GM12878 (cell line): ENCODE measurements around the gene UMAD1. TPM values are rescaled to one million over a fixed set of nuclear protein-coding genes. Genes with fewer than 3 reads are reported as not detected.
A peak's percentile ranks its signal among the peaks of the same experiment; 100 is the strongest.

Experiments used
- BACH1 ChIP-seq: fragments of 450-650 bp; IDR thresholded peaks from 2 replicates; pipeline ENCODE4 v1.6.1; 2017; ENCODE audit warnings: mild to moderate bottlenecking, borderline replicate concordance
- BRCA1 ChIP-seq: IDR thresholded peaks from 2 replicates; pipeline ENCODE4 v1.6.1; 2011; ENCODE audit warnings: low read depth, low read length, improper control_type of control experiment
- CBFB ChIP-seq: IDR thresholded peaks from 2 replicates; pipeline ENCODE4 v1.6.1; 2016; ENCODE audit warnings: antibody characterized with exemption, low read depth
- CEBPB ChIP-seq, 2 experiments: fragments of 150-350 bp in 1 of 2; IDR thresholded peaks; 2 replicates each; pipeline ENCODE4 v1.6.1; 2012 to 2014; ENCODE audit warnings: low read depth in 2 of 2, low read length in 2 of 2, borderline replicate concordance in 1 of 2, inconsistent platforms in 1 of 2
- CUX1 ChIP-seq: IDR thresholded peaks from 2 replicates; pipeline ENCODE4 v1.6.1; 2012; ENCODE audit warnings: improper control_type of control experiment, low read depth, low read length; ENCODE audit not compliant: insufficient replicate concordance
- ELK1 ChIP-seq: IDR thresholded peaks from 2 replicates; pipeline ENCODE4 v1.6.1; 2012; ENCODE audit warnings: low read depth, low read length, improper control_type of control experiment
- HDAC6 ChIP-seq: fragments of 200-600 bp; sonication (generic); IDR thresholded peaks from one replicate; pipeline ENCODE4 v1.8.0; 2017; ENCODE audit warnings: antibody characterized with exemption; ENCODE audit not compliant: unreplicated experiment
- IKZF2 ChIP-seq, 2 experiments: fragments of 450-650 bp; IDR thresholded peaks; 2 replicates each; pipeline ENCODE4 v1.6.1; 2017; ENCODE audit warnings: mild to moderate bottlenecking in 2 of 2, moderate library complexity in 2 of 2
- IRF4 ChIP-seq: IDR thresholded peaks from 2 replicates; pipeline ENCODE4 v1.6.1; 2011; ENCODE audit warnings: low read depth, low read length
- MYB ChIP-seq: fragments of 150-350 bp; IDR thresholded peaks from 2 replicates; pipeline ENCODE4 v1.6.1; 2014; ENCODE audit warnings: mild to moderate bottlenecking, low read depth, low read length, borderline replicate concordance
- PAX8 ChIP-seq: fragments of 450-650 bp; IDR thresholded peaks from 2 replicates; pipeline ENCODE4 v1.6.1; 2017; ENCODE audit warnings: mild to moderate bottlenecking, moderate library complexity
- PKNOX1 ChIP-seq: fragments of 450-650 bp; IDR thresholded peaks from 2 replicates; pipeline ENCODE4 v1.6.1; 2016; ENCODE audit warnings: mild to moderate bottlenecking
- RB1 ChIP-seq: fragments of 450-650 bp; formaldehyde crosslinking; IDR thresholded peaks from 2 replicates; pipeline ENCODE4 v1.6.1; 2017; ENCODE audit warnings: mild to moderate bottlenecking, borderline replicate concordance
- RBBP5 ChIP-seq: fragments of 200-600 bp; sonication (generic); conservative IDR thresholded peaks from 2 replicates; pipeline ENCODE4 v1.6.1; 2016
- RELA ChIP-seq: fragments of 450-650 bp; IDR thresholded peaks from 2 replicates; pipeline ENCODE4 v1.8.0; 2014; ENCODE audit warnings: borderline replicate concordance; ENCODE audit not compliant: partially characterized antibody
- SMC3 ChIP-seq: IDR thresholded peaks from 2 replicates; pipeline ENCODE4 v1.6.1; 2011; ENCODE audit warnings: low read length, improper control_type of control experiment, borderline replicate concordance
- SPI1 ChIP-seq: IDR thresholded peaks from 2 replicates; pipeline ENCODE4 v1.6.1; 2011; ENCODE audit warnings: low read depth, mild to moderate bottlenecking, low read length, moderate library complexity, borderline replicate concordance; ENCODE audit not compliant: insufficient read depth
- SRF ChIP-seq, 2 experiments: IDR thresholded peaks; 2 replicates each; pipeline ENCODE4 v1.6.1; 2011; ENCODE audit warnings: low read depth in 2 of 2, low read length in 2 of 2, mild to moderate bottlenecking in 1 of 2, moderate library complexity in 1 of 2
- TBL1XR1 ChIP-seq: IDR thresholded peaks from 2 replicates; pipeline ENCODE4 v1.6.1; 2012; ENCODE audit warnings: low read depth, low read length, improper control_type of control experiment
- TCF7 ChIP-seq: IDR thresholded peaks from 2 replicates; pipeline ENCODE4 v1.6.1; 2014; ENCODE audit warnings: antibody characterized with exemption, borderline replicate concordance
- ZNF207 ChIP-seq: fragments of 450-650 bp; IDR thresholded peaks from 2 replicates; pipeline ENCODE4 v1.6.1; 2014; ENCODE audit warnings: antibody characterized with exemption, mild to moderate bottlenecking, borderline replicate concordance
- ZNF622 ChIP-seq: fragments of 450-650 bp; IDR thresholded peaks from 2 replicates; pipeline ENCODE4 v1.6.1; 2017; ENCODE audit warnings: mild to moderate bottlenecking, inconsistent platforms
- ZZZ3 ChIP-seq: IDR thresholded peaks from 2 replicates; pipeline ENCODE4 v1.6.1; 2011; ENCODE audit warnings: low read depth; ENCODE audit not compliant: control insufficient read depth, insufficient read length
- polyA plus RNA-seq, 11 experiments: library from polyadenylated mRNA; depleted of rRNA in 4 of 11; unstranded in 6 of 11; stranded (reverse) in 5 of 11; fragments of >200 nt; fragmentation: Nextera tagmentation in 4 of 11; fragmentation: Illumina TruSeq in 1 of 11; extraction: Ambion mirVana in 4 of 11; extraction: Trizol in 1 of 11; gene quantifications; 1 replicate in 1 of 11; 2 replicates in 10 of 11; pipeline versions ENCODE4 v1.2.1 to v1.2.3, GENCODE V29; 2011 to 2016; ENCODE audit warnings: inconsistent platforms in 2 of 11, missing spikeins in 2 of 11, low read depth in 1 of 11
- total RNA-seq, 4 experiments: library from RNA; depleted of rRNA in 3 of 4; stranded (reverse); fragments of >200 nt in 3 of 4; fragmentation: Illumina TruSeq in 1 of 4; extraction: Trizol in 1 of 4; gene quantifications; 2 replicates each; pipeline versions ENCODE4 v1.2.1 to v1.2.3, GENCODE V29; 2013 to 2021

Gene UMAD1
- total and polyA plus RNA-seq, 10 of the 15 experiments (the other 5 are each of a cell fraction or from before 2014, with no cell fraction given): 6.0 to 28.6 (median 9.3) TPM

GRCh38 chr7:7820939-7821338 is 180.4 kb downstream of the UMAD1 start (continued):
- TF ChIP-seq CUX1 (no peak), RELA (no peak), SPI1 (peak; percentile 94), CBFB (peak; percentile 76), BACH1 (peak; percentile 69; the same call in 1 of the 2 replicates), ZZZ3 (no peak), RB1 (no peak), ZNF207 (peak; percentile 36; the same call in 1 of the 2 replicates), SRF (IDR thresholded peaks at IDR 0.05; ENCODE audit: low read depth in 2 of 2, low read length in 2 of 2) (no peak), MYB (no peak), ZNF622 (no peak), TCF7 (0 out of 2 replicates have a peak, but pooled peaks have one; percentile 38), CEBPB (IDR thresholded peaks at IDR 0.05; ENCODE audit: borderline replicate concordance in 1 of 2, low read depth in 2 of 2, low read length in 2 of 2) (peak in 1 of 2 experiments; percentile 39; a peak in 1 of 4 replicates), HDAC6 (no peak), IRF4 (peak; percentile 63; the same call in 1 of the 2 replicates), PAX8 (no peak), BRCA1 (no peak), PKNOX1 (no peak), RBBP5 (no peak), TBL1XR1 (no peak; the same call in 1 of the 2 replicates), IKZF2 (IDR thresholded peaks at IDR 0.05) (peak; percentile 86 to 87; a peak in 3 of 4 replicates), ELK1 (no peak), SMC3 (peak; percentile 17; the same call in 1 of the 2 replicates)
